Stimulated activated CD4-positive, alpha-beta T cell treated with anti-CD3 and anti-CD28 coated beads, Interleukin-2, amount 100 ng/mL, for 48 hours (primary cell): ENCODE results near the gene KIAA1755.

Experiments used
- DNase-seq, 2 donors: peaks; one replicate each; pipeline ENCODE4 v3.0.0-alpha.2; 2020

Gene KIAA1755

DNA sequence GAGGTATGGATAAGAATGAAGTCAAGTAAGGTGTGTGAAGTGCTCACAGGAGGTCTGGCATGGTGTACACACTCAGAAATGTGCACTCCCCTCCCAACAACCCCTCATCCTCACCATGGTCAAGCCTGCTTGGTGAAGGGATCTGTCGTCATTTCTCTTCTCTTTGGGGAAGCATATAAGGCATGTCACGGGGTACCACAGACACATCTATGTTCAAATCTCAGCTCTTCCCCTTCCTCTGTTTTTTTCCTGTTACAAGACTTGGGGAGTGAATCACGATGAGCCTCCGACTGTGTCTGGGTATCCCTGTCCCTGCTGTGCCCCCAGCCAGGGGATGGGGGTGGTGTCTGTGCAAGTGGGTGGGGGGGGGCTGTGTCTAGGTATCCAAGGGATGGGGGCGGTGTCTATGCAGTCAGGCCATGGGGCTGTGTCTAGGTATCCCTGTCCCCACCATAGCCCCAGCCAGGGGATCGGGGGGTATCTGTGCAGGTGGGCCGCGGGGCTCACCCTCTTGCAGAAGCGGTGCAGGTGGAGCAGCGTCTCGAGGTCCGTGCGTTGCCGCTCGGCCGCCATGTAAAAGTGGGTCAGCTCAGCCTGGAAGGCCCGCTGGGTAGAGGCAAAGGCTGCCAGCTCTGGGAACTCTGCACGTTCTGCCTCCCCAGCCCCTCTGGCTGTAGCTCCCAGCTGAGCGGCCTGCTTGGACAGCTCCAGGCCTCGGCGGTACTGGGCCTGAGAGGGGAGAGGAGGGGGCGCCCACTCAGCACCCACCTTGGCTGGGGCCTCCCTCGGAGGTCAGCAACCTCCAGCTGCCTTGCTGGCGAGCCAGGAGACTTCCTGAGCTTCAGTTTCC lies 43.6 kb downstream of the KIAA1755 start:
- no peak for DNase-seq

DNA sequence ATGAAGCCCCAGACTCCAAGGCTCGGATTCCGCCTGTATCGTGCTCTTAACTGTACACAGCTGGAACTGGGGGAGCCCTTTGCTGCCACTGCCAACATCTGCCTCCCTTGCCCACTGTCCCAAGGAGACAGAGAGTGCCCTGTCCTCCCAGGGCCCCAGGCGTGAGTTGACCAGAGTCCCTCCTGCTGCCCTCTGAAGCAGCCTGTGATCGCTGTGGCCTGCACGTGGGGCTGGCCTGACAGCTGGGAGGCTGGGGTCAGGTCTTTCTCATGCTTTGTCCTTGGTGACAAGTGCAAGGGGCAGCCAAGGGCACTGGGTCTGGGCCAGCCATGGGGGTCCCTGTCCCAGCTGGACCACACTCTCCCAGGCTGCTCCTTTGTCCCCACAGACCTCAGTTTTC lies 44.3 kb downstream of the KIAA1755 start:
- DNase-seq, result no peak

DNA sequence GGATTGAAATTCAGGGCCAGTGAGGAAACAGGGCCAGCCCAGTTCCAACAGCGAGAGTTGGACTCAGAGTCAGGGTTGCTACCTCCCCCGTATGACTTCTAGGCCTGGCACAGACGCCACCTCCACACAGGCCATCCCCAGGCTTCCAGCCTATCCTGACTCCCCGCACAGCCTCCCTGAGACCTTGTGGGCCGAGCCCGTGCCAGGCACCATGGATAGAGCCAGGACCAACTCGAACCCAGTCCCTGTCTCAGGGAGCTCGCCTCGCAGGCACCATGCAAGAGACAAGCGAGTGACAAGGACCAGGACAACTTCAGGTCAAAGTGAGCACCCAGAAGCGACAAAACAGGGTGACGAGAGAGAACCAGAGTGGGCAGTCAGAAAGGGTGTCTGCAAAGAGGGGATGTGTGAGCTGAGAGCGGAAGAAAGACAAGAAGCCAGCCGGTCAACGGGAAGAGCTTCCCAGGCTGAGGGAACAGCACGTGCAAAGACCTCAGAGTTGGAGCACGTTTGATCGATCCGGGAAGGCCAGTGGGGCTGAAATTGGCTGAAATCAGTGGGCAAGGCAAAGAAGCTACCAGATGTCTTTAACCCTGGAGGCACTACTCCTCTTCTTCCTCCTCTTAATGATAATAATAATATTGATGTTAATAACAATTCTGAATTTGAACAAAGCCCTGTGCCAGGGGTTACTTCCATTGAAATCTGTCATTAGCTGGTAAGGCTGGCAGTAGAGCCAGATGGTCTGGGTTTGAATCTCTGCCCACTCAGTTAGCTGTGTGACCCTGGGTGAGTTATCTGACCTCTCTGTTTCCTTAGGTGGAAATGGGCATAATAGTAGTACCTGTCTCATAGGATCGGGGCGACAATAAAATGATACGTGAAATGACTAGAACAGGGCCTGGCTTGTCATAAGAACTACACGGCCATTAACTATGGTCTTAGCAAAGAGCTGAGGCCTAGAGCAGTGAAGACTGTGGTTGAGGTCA lies 45.0 kb downstream of the KIAA1755 start:
- no peak for DNase-seq

DNA sequence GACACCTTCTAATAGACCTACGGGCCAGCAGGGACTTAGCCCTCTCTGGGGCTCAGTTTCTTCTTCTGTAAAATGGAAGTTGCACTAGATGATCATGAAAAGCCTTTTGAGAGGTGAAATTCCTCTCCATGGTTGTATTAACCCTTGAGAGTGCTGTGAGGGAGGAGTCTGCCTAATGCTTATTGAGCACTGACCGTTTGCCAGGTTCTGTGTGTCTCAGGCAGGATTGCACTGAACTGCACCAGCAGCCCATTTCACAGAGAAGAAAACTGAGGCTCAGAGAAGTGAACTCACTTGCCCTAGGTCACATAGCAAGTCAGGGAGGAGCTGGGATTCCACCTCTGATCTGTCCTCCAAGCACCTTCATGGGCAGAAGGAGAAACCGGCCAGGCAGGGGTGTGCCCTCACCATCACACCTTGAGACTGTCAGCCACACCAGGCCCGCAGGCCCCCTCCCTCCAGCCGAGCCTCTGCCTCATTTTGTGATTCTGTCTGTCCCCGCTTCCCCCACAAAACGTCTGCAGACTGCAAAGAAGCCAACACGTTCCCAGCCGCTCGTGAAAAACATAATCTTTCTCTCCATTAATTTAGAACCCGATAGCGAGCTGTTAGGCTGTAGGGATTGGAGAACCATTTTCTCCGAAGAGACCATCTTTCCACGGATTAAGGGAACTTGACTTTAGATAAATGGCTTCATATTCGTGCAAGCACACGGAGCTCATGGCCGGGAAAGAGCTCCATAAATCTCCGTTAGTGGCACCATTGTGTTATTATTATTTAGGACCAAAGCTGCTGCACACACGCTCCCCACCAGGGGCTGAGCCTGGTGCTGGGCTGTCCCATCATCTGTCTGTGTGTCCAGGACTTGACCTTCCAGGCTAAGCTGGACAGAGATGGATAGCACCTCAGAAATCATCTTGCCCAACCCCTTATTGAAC lies 46.0 kb downstream of the KIAA1755 start:
- no peak for DNase-seq

DNA sequence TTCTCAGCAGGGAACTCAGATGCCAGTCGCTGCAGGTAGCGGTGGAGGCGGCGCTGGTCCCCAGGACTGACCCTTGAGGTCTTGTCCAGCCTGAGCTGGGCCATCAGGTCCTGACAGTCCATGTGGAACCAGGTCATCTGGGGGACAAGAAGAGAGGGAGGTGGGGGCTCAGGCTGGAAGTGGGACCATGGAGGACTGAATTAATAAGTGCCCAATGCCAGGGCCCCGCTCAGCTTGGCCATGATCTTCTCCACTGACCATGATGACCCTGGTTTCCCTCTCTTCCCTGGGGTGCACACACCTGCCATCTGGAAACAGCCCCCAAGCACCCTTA lies 47.0 kb downstream of the KIAA1755 start:
- no peak for DNase-seq

- DNase-seq, result no peak
Observed at GRCh38 chr20:38212806-38213606, 47.5 kb downstream of the KIAA1755 start.

DNA sequence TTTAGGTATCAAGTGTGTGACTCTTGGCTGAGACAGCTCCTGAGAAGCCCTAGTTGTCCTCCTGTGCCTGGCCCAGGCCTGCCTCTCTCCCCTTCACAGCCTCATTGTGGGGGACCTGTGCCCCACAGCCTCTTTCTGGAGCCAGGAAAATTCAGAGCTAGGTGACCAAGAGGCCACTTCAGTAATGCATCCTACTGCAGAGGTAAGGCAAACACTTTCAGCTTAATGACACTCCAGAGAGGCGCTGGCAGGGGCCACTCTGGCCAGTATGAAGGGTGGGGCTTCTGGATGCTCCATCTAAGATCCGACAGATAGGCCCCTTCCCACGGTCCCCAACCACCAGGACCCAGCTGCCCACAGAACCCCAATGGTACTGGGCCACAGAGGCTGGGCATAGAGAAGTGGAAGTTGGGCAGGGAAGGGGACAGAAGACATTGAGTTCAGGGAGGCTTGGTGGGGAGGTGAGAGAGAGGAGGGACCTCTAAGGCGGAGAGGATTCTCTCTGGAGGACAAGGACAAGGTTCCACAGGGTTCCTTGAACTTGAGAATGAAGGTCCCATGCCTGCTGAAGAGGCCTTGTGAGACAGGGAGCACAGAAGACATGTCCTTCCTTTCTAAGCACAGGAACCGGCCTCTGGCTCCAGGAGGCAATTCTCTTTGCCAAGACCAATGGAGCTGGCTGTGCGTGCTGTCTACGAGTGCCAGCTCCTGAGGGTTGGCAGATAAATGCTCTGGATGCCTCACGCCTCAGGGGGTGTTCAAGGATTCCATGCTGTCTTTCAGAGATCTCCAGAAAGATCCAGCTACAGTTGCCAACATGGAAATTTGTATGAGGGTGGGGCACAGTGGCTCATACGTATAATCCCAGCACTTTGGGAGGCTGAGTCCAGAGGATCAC lies 49.1 kb downstream of the KIAA1755 start:
- no peak for DNase-seq

DNA sequence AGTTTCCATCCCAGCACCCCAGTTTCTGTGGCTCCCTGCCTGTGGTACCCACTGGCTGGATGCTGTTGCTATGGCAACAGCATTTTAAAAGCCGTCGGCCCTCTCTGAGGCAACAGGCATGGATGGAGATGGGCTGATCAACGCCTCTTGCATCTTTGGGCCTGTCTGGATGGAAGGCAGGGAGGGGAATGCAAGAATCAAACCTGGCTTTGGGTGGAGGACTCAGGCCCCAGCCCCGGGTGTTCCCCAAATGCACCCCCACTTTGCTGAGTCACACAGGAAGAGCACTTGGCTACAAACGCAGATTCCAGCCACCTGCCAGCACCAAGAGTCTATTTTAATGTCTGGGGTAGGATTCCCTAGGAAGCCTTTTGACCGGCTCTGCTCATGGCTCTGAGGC lies 49.8 kb downstream of the KIAA1755 start:
- DNase-seq, result no peak

DNA sequence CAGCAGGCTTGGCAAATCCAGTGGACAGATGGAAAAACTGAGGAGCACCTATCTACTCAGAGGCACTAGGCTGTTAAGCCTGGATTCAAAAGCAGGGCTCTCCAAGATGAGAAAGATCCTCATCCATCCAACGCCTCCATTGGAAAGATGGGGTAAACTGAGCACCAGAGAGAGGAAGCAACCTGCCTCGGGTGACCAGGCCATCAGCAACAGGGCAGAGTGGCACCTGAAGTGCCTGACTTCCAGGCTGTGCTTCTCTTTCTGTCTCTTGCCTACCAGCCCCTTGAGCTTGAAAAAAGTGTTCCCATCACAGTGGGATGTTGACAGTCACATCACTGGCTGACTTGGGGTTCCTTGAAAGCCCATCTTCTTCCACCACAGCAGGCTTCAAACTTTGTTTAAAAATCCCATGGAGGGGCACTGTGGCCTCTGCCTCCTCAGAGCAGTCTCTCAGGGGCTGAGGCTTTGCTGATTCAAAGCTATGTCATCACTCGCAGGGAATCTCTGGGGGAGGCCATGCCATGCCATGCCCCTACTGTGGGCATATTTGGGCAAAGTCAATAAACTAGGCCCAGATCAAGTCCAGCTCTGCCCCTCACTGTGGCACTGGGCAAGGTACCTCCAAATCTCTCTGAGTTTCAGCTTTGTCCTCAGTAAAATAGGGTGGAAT lies 50.7 kb downstream of the KIAA1755 start:
- DNase-seq, result no peak

DNA sequence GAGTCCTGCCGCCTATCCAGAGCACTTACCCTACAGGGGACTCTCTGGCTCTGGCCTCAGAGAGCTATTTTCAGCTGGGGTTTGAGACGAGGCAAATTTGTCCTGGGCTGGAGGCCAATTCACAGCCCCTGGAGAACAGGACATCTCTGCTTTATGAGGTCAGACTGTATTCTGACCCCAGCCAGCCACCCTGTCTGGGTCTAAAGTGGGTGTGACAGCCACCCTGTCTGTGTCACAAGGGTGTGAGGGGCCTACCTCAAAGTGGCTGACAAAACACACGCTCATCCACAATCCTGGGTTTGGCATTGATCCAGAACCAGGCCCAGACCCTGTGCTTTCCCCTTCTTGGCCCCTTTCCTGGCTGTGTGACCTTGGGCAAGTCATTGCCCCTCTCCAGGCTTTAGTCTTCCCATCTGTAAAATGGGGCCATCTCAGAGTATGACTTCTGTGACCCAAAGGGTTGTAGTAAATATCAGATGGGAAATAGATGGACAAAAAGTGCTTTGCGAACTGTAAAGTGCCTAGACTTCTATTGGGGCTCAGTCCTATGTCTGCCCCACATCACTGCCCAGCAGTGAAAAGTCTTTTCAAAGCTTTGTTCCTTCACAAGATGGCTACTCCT lies 51.4 kb downstream of the KIAA1755 start:
- DNase-seq, result no peak

DNA sequence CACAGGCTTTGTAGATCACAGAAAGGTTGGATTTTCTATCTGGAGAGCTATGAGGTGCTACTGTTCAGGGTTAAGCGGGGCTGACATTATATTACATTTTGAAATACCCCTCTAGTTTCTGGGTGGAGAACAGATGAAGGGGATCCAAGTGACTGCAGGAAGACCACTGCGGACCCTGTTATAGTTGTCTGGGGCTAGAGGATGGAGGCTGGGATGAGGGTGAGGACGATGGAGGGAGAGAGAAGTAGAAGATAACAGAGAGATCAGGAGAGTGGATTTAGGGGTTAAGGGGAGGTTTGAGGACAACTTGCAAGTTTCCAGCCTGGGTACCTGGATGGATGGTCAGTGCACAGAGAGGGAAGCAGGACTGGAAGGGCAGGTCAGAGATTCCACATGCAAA lies 52.0 kb downstream of the KIAA1755 start:
- DNase-seq, result no peak

DNA sequence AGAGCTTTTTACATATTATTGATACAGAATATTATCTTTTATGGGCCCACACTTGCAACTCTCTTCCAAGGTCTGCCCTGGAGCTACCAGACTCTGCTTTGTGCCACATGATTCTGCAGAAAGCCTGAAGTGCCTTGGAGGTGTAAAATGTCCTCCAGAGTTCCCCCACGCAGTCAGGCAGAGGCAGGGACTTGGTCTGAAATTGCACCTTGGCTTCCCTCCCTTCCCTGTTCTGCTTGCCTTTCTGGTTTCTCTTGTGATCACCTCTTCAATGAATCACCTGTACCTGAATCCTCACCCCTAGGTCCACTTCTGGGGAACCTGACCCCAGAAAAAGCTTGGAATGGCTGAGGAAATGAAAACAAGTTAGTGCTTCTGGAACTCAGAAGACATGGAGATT lies 52.4 kb downstream of the KIAA1755 start:
- DNase-seq, result no peak

DNA sequence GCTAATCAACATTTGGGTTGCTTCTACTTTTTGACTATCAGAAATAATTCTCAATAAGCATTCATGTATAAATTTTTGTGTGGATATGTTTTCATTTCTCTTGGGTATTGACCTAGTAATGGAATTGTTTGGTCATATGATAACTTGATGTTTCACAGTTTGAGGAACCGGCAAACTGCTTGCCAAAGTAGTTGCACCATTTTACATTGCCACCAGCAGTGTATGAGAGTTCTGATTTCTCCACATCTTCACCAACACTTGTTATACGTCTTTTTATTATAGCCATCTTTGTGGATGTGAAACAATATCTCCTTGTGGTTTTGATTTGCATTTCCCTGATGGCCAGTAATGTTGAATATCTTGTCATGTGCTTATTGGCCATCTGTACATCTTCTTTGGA lies 52.9 kb downstream of the KIAA1755 start:
- DNase-seq, result no peak

GRCh38 chr20:38205001-38205400 lies 55.5 kb downstream of the KIAA1755 start:
- DNase-seq, result no peak

- DNase-seq, result no peak
Observed at GRCh38 chr20:38203981-38204357, 56.6 kb downstream of the KIAA1755 start.

GRCh38 chr20:38203337-38203980 lies 57.1 kb downstream of the KIAA1755 start:
- DNase-seq, result no peak

DNA sequence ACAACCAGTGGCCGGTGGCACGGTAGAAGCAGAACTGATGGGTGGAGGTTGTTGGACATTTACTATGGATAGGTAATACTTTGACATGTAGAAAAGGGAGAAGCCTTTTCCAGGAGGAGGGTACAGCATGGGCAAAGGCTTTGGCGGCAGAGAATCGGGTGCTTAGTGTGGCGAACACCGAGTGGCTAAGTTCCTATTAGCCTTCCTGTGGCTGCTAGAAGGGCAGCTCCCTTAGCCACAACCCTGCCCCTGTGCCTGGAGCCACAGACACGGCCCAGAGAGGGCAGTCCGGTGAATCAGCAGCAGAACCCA lies 57.6 kb downstream of the KIAA1755 start:
- no peak for DNase-seq

- no peak for DNase-seq
Observed at GRCh38 chr20:38202153-38202981, 58.2 kb downstream of the KIAA1755 start.

DNA sequence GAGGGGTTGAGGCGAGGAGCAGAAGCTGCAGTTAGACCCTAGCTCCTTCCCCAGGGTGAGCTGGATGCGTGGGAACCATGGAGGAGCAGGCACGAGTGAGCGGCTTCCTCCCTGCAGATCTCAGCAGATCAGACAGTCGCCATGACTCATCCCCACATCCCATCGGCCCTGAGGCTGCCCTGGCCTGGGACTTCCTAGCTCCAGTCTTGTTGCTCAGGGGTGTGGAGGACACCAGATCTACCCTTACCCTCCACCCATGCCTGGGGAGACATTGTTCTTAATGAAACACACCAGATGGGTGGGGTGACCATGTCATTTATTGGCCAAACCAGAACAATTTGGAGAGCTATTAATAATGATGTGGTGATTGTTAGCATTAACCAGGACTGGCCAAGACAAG lies 59.2 kb downstream of the KIAA1755 start:
- no peak for DNase-seq
